Small intestine (tissue), 7 donors: Measurements from ENCODE around the gene IQCN. TPM values are rescaled to one million over a fixed set of nuclear protein-coding genes. Genes with fewer than 3 reads are reported as not detected.

ENCODE experiments used
- DNase-seq, 2 donors: peaks; one replicate each; pipeline versions ENCODE4 v3.0.0 to v3.0.0-alpha.2; 2013
- FAIRE-seq: peaks from 2 replicates; lab custom pipeline; 2012; peaks lifted over from hg19 to GRCh38; lab: Jason Lieb, UNC
- H3K27ac ChIP-seq, 3 donors: one replicate each; pipeline ENCODE4 v1.5.1; 2013; ENCODE audit warnings: low read length in 2 of 3, mild to moderate bottlenecking in 2 of 3, control low read depth in 1 of 3, inconsistent platforms in 1 of 3, low read depth in 1 of 3, moderate library complexity in 1 of 3
- H3K27me3 ChIP-seq, 3 donors: one replicate each; pipeline ENCODE4 v1.6.1; 2013; ENCODE audit warnings: low read length in 3 of 3, inconsistent platforms in 1 of 3; ENCODE audit not compliant: control insufficient read depth in 3 of 3, insufficient read depth in 3 of 3
- H3K36me3 ChIP-seq, 3 donors: one replicate each; pipeline ENCODE4 v1.6.1; 2013; ENCODE audit warnings: low read length in 3 of 3, inconsistent platforms in 1 of 3, low read depth in 1 of 3, mild to moderate bottlenecking in 1 of 3, moderate library complexity in 1 of 3; ENCODE audit not compliant: control insufficient read depth in 3 of 3, insufficient read depth in 2 of 3
- H3K4me1 ChIP-seq, 3 donors: one replicate each; pipeline ENCODE4 v1.6.1; 2013; ENCODE audit warnings: low read length in 2 of 3, inconsistent platforms in 1 of 3, low read depth in 1 of 3, mild to moderate bottlenecking in 1 of 3, moderate library complexity in 1 of 3; ENCODE audit not compliant: control insufficient read depth in 3 of 3, insufficient read depth in 2 of 3
- H3K4me3 ChIP-seq, 3 donors: one replicate each; pipeline ENCODE4 v1.5.1; 2013; ENCODE audit warnings: low read length in 3 of 3, control low read depth in 1 of 3, inconsistent platforms in 1 of 3, low read depth in 1 of 3, mild to moderate bottlenecking in 1 of 3, moderate library complexity in 1 of 3
- H3K9me3 ChIP-seq, 2 donors: one replicate each; pipeline ENCODE4 v1.6.1; 2013; ENCODE audit warnings: low read depth in 1 of 2, low read length in 1 of 2; ENCODE audit not compliant: control insufficient read depth in 2 of 2, insufficient read depth in 1 of 2
- WGBS, 3 donors: extraction: QIAGEN DNeasy Blood & Tissue Kit; methylation state at CpG; one replicate each; pipeline ENCODE4 v1.1.7; 2013; 5-methylcytosine and 5-hydroxymethylcytosine counted together
- polyA plus RNA-seq, 4 donors: library from polyadenylated mRNA; stranded (reverse) in 3 of 4; unstranded in 1 of 4; fragments of 200-250 nt in 3 of 4; fragments of 120-200 nt in 1 of 4; gene quantifications; one replicate each; pipeline versions ENCODE4 v1.2.1 to v1.2.3, GENCODE V29; 2013
- donor health status: healthy with polysubstance abuse.
- donor health status: control.
- donor health status: control.
- donor health status: Bipolar disorder and iron deficiency.
- donor health status: healthy.

IQCN gene
- polyA plus RNA-seq, 4 donors: 1.5 to 15.2 (median 4.9) TPM

DNA sequence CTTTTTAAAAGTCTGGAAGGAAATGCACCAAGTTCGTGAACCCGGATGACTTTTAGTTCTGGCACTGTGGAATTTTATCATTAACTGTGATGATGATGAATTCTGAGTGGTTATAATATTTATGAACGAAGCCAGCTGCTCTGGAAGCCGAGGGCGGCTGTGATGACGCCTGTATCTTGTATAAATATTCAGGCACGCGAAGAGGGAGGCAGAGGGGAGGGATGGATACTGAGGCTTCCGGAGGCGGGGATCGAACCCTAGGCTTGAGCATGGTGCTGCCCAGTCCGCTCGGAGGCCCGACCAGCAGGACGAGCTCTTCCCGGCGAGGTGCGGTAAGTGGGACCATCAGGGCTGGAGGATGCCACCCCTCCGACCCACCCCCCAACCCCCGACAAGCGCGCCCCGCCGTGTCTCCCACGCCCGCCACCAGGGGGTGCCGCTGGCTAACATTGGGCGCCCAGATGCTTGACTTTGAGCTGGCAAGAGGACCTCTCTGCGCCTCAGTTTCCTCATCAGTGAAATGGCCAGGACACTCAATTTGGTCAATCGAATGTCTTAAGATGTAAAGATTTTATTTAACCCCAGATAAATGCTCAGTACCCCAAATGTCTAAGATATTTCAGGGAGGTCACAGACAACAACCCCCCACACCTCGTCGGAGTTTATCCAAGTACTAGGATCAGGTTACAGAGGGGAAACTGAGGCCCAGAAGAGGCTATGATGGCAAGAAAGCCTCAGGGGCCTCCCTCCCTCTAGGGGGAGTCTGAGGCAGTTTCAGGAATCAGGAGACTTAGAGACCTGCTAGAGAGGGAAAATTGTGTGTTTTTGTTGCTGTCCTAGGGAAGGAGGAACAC, 65.9 kb downstream of the IQCN start:
- FAIRE-seq (no peak), DNase-seq (peak; percentile 23 to 43)
- peaks cover 0 to 13% (median 4%) of the 10 kb centered on the region in 3 donors for H3K4me1 ChIP-seq
- H3K27me3 ChIP-seq: peaks cover 0 to 13% (median 0%) of the 10 kb centered on the region in 3 donors
- no peak overlapping the region for H3K27ac ChIP-seq
- 13 to 17% (median 16%) methylated on average over 32 of the region's 32 CpGs for WGBS, 3 donors
- no peak overlapping the region for H3K4me3 ChIP-seq
- H3K36me3 ChIP-seq: no peaks in the 10 kb centered on the region
- no peaks in the 10 kb centered on the region for H3K9me3 ChIP-seq

Other genes starting within 250 kb of the IQCN start
- 1 to 10 TPM in 2 of 4 donors, under 1 TPM in 2; 0.81 to 2.4 (median 1.3) TPM for gene IL12RB1, start 187.5 kb downstream of the IQCN start, polyA plus RNA-seq
- 10 to 100 TPM in 3 of 4 donors, 1 to 10 TPM in 1; 9.3 to 34.6 (median 24.9) TPM for gene MAST3, start 176.7 kb downstream of the IQCN start, polyA plus RNA-seq
- gene PIK3R2, start 121.3 kb downstream of the IQCN start, polyA plus RNA-seq: 10 to 100 TPM in 2 of 4 donors, 1 to 10 TPM in 2; 1.6 to 71.3 (median 8.1) TPM
- 100 to 1,000 TPM in 2 of 4 donors, 10 to 100 TPM in 2; 51.9 to 480 (median 135) TPM for gene IFI30, start 100.6 kb downstream of the IQCN start, polyA plus RNA-seq
- 10 to 100 TPM in 3 of 4 donors, 1 to 10 TPM in 1; 6.0 to 25.9 (median 17.2) TPM for gene MPV17L2, start 81.2 kb downstream of the IQCN start, polyA plus RNA-seq
- 1 to 10 TPM in 3 of 4 donors, under 1 TPM in 1; 0.81 to 6.0 (median 1.9) TPM for gene RAB3A, start 70.4 kb downstream of the IQCN start, polyA plus RNA-seq
- 1 to 10 TPM in 1 of 4 donors, under 1 TPM in 1, not detected in 2; 0.52 to 1.1 TPM for gene PDE4C, start 48.0 kb downstream of the IQCN start, polyA plus RNA-seq
- 100 to 1,000 TPM; 129 to 211 (median 162) TPM for gene JUND, start 7.2 kb upstream of the IQCN start, polyA plus RNA-seq
- 100 to 1,000 TPM; 102 to 269 (median 186) TPM for gene LSM4, start 48.6 kb upstream of the IQCN start, polyA plus RNA-seq
- 10 to 100 TPM; 29.1 to 77.9 (median 38.6) TPM for gene PGPEP1, start 66.1 kb upstream of the IQCN start, polyA plus RNA-seq
- 10 to 100 TPM in 3 of 4 donors, 1 to 10 TPM in 1; 4.5 to 41.5 (median 20.1) TPM for gene GDF15, start 111.7 kb upstream of the IQCN start, polyA plus RNA-seq
- gene LRRC25, start 123.2 kb upstream of the IQCN start, polyA plus RNA-seq: 1 to 10 TPM in 3 of 4 donors, under 1 TPM in 1; 0.89 to 5.1 (median 3.4) TPM
- gene SSBP4, start 144.9 kb upstream of the IQCN start, polyA plus RNA-seq: 100 to 1,000 TPM in 1 of 4 donors, 10 to 100 TPM in 3; 15.9 to 117 (median 44.2) TPM
- gene ISYNA1, start 163.7 kb upstream of the IQCN start, polyA plus RNA-seq: 10 to 100 TPM in 2 of 4 donors, 1 to 10 TPM in 2; 4.5 to 72.1 (median 9.3) TPM
- 10 to 100 TPM in 2 of 4 donors, 1 to 10 TPM in 2; 8.6 to 12.2 (median 10.4) TPM for gene ELL, start 247.6 kb upstream of the IQCN start, polyA plus RNA-seq